Thoracic aorta (tissue), 2 donors: ENCODE results near the gene MYO1G. TPM values are rescaled to one million over a fixed set of nuclear protein-coding genes. Genes with fewer than 3 reads are reported as not detected.

Experiments used
- ATAC-seq: fragments of 150-250 bp; one replicate; pipeline ENCODE4 v1.8.0; 2017; ENCODE audit warnings: low read depth; ENCODE audit not compliant: insufficient number of reproducible peaks, low FRiP score
- DNase-seq: peaks from one replicate; pipeline ENCODE4 v3.0.0-alpha.2; 2020; ENCODE audit warnings: low spot score
- H3K27ac ChIP-seq, 2 donors: fragments of 200-600 bp; sonication (generic); 1 replicate in 1 of 2; 2 replicates in 1 of 2; pipeline ENCODE4 v1.5.1; 2016; ENCODE audit warnings: mild to moderate bottlenecking in 2 of 2, moderate library complexity in 2 of 2
- H3K27me3 ChIP-seq: fragments of 200-600 bp; sonication (generic); replicated peaks from 2 replicates; pipeline ENCODE4 v1.6.0; 2016; ENCODE audit warnings: mild to moderate bottlenecking; ENCODE audit not compliant: insufficient read depth
- H3K36me3 ChIP-seq: fragments of 200-600 bp; sonication (generic); one replicate; pipeline ENCODE4 v1.5.1; 2016
- H3K4me1 ChIP-seq, 2 donors: fragments of 200-600 bp; sonication (generic); 1 replicate in 1 of 2; 2 replicates in 1 of 2; pipeline versions ENCODE4 v1.5.1 to v1.6.0; 2016; ENCODE audit warnings: low read depth in 2 of 2, mild to moderate bottlenecking in 1 of 2; ENCODE audit not compliant: control insufficient read depth in 1 of 2
- H3K4me3 ChIP-seq: fragments of 200-600 bp; sonication (generic); 2 replicates; pipeline ENCODE4 v1.5.1; 2016; ENCODE audit warnings: mild to moderate bottlenecking
- H3K9me3 ChIP-seq: fragments of 200-600 bp; sonication (generic); 2 replicates; pipeline ENCODE4 v1.5.1; 2016
- CTCF ChIP-seq: fragments of 200-600 bp; sonication (generic); IDR thresholded peaks from one replicate; pipeline ENCODE4 v1.5.1; 2019; ENCODE audit warnings: antibody characterized with exemption
- total RNA-seq, 2 donors: library from RNA; depleted of rRNA; stranded (reverse); fragments of >200 nt; gene quantifications; one replicate each; pipeline versions ENCODE4 v1.1.0 to v1.2.3, GENCODE V29; 2016

MYO1G gene
- total RNA-seq, 2 donors from 2014 or later: 2.0 to 13.8 TPM

GRCh38 chr7:44921607-44922350 is 57.0 kb downstream of the MYO1G start:
- ATAC-seq: no peak
- TF ChIP-seq CTCF: peak; percentile 79

GRCh38 chr7:44920119-44920518 is 58.7 kb downstream of the MYO1G start:
- no peak for TF ChIP-seq CTCF
- DNase-seq (no peak), ATAC-seq (no peak)
- Histone ChIP-seq H3K9me3 (no peaks in the 10 kb centered on the region), H3K36me3 (no peaks in the 10 kb centered on the region), H3K27ac (no peak overlapping the region), H3K4me3 (no peak overlapping the region), H3K4me1 (no peaks in the 10 kb centered on the region), H3K27me3 (no peaks in the 10 kb centered on the region)

More at GRCh38 chr7:44921607-44922350, 57.0 kb downstream of the MYO1G start:
- no peak overlapping the region for H3K27ac ChIP-seq
- H3K9me3 ChIP-seq: no peaks in the 10 kb centered on the region
- peak; percentile 76 for DNase-seq
- H3K4me1 ChIP-seq: no peaks in the 10 kb centered on the region
- no peaks in the 10 kb centered on the region for H3K36me3 ChIP-seq
- H3K4me3 ChIP-seq: no peak overlapping the region
- no peaks in the 10 kb centered on the region for H3K27me3 ChIP-seq

GRCh38 chr7:44918029-44918428 is 60.8 kb downstream of the MYO1G start:
- DNase-seq: no peak
- Histone ChIP-seq H3K4me1 (no peaks in the 10 kb centered on the region), H3K36me3 (no peaks in the 10 kb centered on the region), H3K4me3 (no peak overlapping the region), H3K9me3 (no peaks in the 10 kb centered on the region), H3K27ac (no peak overlapping the region), H3K27me3 (no peaks in the 10 kb centered on the region)
- TF ChIP-seq CTCF: no peak
- no peak for ATAC-seq

- DNase-seq (no peak), ATAC-seq (no peak)
- no peak overlapping the region for H3K4me3 ChIP-seq
- TF ChIP-seq CTCF: no peak
- H3K27ac ChIP-seq: no peak overlapping the region
- no peaks in the 10 kb centered on the region for H3K36me3 ChIP-seq
- H3K27me3 ChIP-seq: no peaks in the 10 kb centered on the region
- H3K4me1 ChIP-seq: no peaks in the 10 kb centered on the region
- H3K9me3 ChIP-seq: no peaks in the 10 kb centered on the region
Measured at GRCh38 chr7:44917465-44917864, 61.4 kb downstream of the MYO1G start.

- Histone ChIP-seq H3K27me3 (no peaks in the 10 kb centered on the region), H3K36me3 (no peaks in the 10 kb centered on the region), H3K9me3 (no peaks in the 10 kb centered on the region), H3K4me1 (no peaks in the 10 kb centered on the region), H3K27ac (no peak overlapping the region), H3K4me3 (no peak overlapping the region)
- TF ChIP-seq CTCF: no peak
- ATAC-seq (no peak), DNase-seq (no peak)
Measured at GRCh38 chr7:44914992-44915607, 63.7 kb downstream of the MYO1G start.
